Breast epithelium (tissue), 4 donors: ENCODE data around the gene MPST. TPM values are rescaled to one million over a fixed set of nuclear protein-coding genes. Genes with fewer than 3 reads are reported as not detected.

ENCODE experiments used
- DNase-seq, 2 donors: peaks; one replicate each; pipeline ENCODE4 v3.0.0-alpha.2; 2019; ENCODE audit warnings: low spot score in 2 of 2
- H3K27ac ChIP-seq, 2 donors: fragments of 200-600 bp; sonication (generic) in 1 of 2; one replicate each; pipeline ENCODE4 v1.5.1; 2016 to 2019; ENCODE audit warnings: mild to moderate bottlenecking in 1 of 2
- H3K27me3 ChIP-seq, 2 donors: fragments of 200-600 bp; sonication (generic) in 1 of 2; one replicate each; pipeline versions ENCODE4 v1.5.1 to v1.6.0; 2017 to 2019; ENCODE audit warnings: control low read depth in 1 of 2, mild to moderate bottlenecking in 1 of 2
- H3K36me3 ChIP-seq: fragments of 200-600 bp; one replicate; pipeline ENCODE4 v1.5.1; 2019
- H3K4me1 ChIP-seq, 2 donors: fragments of 200-600 bp; sonication (generic); one replicate each; pipeline ENCODE4 v1.5.1; 2016 to 2019; ENCODE audit warnings: control low read depth in 1 of 2
- H3K4me3 ChIP-seq, 3 donors: fragments of 200-600 bp; sonication (generic); 1 replicate in 2 of 3; 2 replicates in 1 of 3; pipeline ENCODE4 v1.5.1; 2016 to 2019; ENCODE audit warnings: mild to moderate bottlenecking in 3 of 3, moderate library complexity in 2 of 3
- H3K9me3 ChIP-seq, 2 donors: fragments of 200-600 bp; sonication (generic) in 1 of 2; one replicate each; pipeline ENCODE4 v1.5.1; 2016 to 2019; ENCODE audit warnings: control low read depth in 1 of 2
- POLR2A ChIP-seq: fragments of 450-650 bp; IDR thresholded peaks from one replicate; pipeline ENCODE4 v1.6.1; 2016; ENCODE audit warnings: antibody characterized with exemption, mild to moderate bottlenecking, moderate library complexity
- POLR2AphosphoS5 ChIP-seq, 3 donors: sonication (generic); formaldehyde crosslinking; IDR thresholded peaks; one replicate each; pipeline ENCODE4 v1.6.1; 2017; ENCODE audit warnings: antibody characterized with exemption in 3 of 3
- intact Hi-C: fragments of 100-400 bp; cut with DNase I; formaldehyde crosslinking; loops from one replicate; pipeline ENCODE4 v1.15.1; 2023; ENCODE audit warnings: low total_unique reads
- total RNA-seq, 3 donors: library from RNA; depleted of rRNA; stranded (reverse); fragments of >200 nt; gene quantifications; one replicate each; pipeline ENCODE4 v1.1.0, GENCODE V29; 2016
- TF ChIP-seq, protein P1 (sequence below), 3 donors: fragments of 450-650 bp; IDR thresholded peaks; one replicate each; pipeline ENCODE4 v1.5.1; 2016 to 2017; ENCODE audit warnings: antibody characterized with exemption in 3 of 3, mild to moderate bottlenecking in 3 of 3, moderate library complexity in 3 of 3

MPST gene
- total RNA-seq, 3 donors from 2014 or later, result 72.0 to 175 (median 113) TPM

DNA sequence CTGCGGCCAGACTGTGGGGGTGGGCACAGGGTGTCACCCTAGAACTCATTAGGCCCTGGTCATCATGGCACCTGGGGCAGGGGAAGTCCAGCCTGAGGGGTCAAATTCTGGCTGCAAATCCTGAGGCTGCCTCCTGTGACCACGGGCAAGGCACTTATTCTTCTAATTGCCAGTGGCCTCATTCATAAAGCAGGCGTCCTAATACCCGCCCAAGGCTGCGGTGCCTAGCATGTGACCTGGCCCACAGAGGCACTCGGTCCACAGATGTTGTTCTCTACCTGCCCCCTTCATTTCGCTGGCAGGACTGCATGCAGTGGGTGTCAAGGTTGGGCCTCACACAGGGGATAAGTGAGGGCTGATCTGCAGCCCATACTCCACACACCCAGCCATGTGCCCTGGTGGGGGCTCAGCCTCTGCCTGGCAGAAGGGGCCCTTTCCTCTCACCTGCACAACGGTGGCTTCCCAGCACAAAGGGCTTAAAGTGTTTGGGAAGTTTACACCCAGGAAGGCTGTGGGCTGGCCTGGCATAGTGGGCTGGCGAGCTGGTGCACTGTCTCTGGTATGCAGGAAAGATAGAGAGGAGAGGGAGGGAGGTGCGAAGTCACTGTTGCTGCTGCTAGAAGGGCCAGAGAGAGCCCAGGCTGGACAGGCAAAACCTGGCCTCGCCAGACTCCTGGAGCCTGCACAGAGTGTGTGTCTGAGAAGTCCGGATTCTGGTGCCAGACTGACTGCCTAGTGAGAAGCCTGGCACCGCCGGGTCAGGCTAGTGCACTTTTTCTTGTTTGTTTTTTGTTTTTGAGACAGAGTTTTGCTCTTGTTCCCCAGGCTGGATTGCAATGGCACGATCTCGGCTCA, 3.2 kb downstream of the MPST start:
- Histone ChIP-seq H3K36me3 (no peaks in the 10 kb centered on the region), H3K9me3 (no peaks in the 10 kb centered on the region), H3K4me1 (peaks cover 0 to 15% of the 10 kb centered on the region in 2 donors), H3K27me3 (no peaks in the 10 kb centered on the region), H3K27ac (no peak overlapping the region), H3K4me3 (no peak overlapping the region)
- intact Hi-C loops, result no loop called here
- DNase-seq, result no peak
- TF ChIP-seq POLR2A, result no peak
- TF ChIP-seq, protein P1, sequence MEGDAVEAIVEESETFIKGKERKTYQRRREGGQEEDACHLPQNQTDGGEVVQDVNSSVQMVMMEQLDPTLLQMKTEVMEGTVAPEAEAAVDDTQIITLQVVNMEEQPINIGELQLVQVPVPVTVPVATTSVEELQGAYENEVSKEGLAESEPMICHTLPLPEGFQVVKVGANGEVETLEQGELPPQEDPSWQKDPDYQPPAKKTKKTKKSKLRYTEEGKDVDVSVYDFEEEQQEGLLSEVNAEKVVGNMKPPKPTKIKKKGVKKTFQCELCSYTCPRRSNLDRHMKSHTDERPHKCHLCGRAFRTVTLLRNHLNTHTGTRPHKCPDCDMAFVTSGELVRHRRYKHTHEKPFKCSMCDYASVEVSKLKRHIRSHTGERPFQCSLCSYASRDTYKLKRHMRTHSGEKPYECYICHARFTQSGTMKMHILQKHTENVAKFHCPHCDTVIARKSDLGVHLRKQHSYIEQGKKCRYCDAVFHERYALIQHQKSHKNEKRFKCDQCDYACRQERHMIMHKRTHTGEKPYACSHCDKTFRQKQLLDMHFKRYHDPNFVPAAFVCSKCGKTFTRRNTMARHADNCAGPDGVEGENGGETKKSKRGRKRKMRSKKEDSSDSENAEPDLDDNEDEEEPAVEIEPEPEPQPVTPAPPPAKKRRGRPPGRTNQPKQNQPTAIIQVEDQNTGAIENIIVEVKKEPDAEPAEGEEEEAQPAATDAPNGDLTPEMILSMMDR (IDR thresholded peaks at IDR 0.05), result no peak

DNA sequence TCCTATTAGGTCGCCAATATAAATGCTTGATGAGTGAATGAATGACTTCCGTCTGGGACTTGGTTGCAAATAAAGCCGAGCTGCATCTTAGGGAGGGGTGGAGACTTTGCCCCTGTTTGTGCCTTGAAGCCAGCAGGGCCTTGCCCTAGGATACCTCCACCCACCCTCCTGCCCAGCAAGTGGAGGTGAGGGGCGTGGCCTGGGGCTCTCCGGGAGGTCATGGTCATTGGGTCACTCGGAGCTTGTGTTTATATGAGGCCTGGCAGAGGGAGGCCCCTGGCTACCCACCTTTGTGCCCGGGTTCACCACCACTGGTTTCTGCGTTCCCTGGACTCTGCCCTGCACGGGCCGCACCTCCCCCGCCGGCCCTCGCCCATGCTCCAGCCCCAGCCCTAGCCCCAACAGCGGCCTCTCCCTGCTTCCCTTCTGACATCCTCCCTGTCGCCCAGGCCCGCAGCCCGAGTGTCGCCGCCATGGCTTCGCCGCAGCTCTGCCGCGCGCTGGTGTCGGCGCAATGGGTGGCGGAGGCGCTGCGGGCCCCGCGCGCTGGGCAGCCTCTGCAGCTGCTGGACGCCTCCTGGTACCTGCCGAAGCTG, 4.3 kb downstream of the MPST start:
- intact Hi-C loops, result no loop called here
- TF ChIP-seq POLR2A, result no peak
- no peak for TF ChIP-seq POLR2AphosphoS5 (IDR thresholded peaks at IDR 0.05)
- TF ChIP-seq, protein P1 (IDR thresholded peaks at IDR 0.05), result no peak
- Histone ChIP-seq H3K4me3 (no peak overlapping the region), H3K36me3 (no peaks in the 10 kb centered on the region), H3K9me3 (no peaks in the 10 kb centered on the region), H3K27me3 (no peaks in the 10 kb centered on the region), H3K27ac (no peak overlapping the region), H3K4me1 (peaks cover 0 to 15% of the 10 kb centered on the region in 2 donors)
- DNase-seq, result no peak

DNA sequence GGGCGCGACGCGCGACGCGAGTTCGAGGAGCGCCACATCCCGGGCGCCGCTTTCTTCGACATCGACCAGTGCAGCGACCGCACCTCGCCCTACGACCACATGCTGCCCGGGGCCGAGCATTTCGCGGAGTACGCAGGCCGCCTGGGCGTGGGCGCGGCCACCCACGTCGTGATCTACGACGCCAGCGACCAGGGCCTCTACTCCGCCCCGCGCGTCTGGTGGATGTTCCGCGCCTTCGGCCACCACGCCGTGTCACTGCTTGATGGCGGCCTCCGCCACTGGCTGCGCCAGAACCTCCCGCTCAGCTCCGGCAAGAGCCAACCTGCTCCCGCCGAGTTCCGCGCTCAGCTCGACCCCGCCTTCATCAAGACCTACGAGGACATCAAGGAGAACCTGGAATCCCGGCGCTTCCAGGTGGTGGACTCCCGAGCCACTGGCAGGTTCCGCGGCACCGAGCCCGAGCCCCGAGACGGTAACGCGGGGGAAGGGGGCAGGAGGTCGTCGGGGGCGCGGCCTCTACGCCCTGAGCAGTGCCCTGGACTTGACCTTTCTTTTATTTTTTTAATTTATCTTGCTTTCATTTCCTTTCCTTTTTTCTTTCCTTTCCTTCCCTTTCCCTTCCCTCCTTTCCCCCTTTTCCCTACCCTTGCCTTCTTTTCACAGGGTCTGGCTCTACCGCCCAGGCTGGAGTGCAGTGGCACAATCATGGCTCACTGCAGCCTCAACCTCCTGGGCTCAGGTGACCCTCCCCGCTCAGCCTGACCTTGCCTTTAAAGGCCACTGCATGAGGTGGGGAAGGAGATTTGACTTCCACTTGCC, 5.0 kb downstream of the MPST start:
- DNase-seq, result no peak
- Histone ChIP-seq H3K4me3 (no peak overlapping the region), H3K27ac (no peak overlapping the region), H3K9me3 (no peaks in the 10 kb centered on the region), H3K36me3 (no peaks in the 10 kb centered on the region), H3K4me1 (peaks cover 0 to 15% of the 10 kb centered on the region in 2 donors), H3K27me3 (no peaks in the 10 kb centered on the region)
- intact Hi-C loops, result no loop called here
- no peak for TF ChIP-seq POLR2AphosphoS5 (IDR thresholded peaks at IDR 0.05)
- TF ChIP-seq POLR2A, result no peak
- TF ChIP-seq, protein P1 (IDR thresholded peaks at IDR 0.05), result no peak

DNA sequence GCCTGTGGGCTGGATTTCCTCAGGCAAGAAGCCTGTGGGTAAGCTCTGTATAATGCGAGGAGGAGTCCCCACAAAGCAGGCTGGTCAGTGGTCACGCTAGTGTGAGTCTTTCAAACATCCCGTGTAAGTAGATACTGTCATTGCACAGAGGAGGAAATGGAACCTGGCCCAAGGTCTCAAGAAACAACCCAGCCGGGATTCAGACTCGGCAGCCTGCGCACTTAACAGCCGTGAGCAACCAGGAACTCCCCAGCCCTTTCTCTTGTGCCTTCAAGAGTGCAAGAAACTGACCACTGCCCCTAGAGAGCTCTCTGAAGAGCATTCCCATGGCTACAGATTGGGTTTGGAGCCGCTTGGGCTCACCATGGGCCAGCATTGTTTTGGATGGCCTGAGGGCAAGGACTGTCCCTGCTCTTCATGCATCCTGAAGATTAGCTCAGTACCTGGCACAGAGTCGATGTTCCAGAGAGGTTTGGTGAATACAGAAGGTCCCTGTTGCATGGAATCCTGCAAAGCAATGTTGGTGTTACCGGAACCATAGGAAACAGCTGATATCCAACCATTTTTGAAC, 6.0 kb downstream of the MPST start:
- Histone ChIP-seq H3K4me1 (peaks cover 0 to 15% of the 10 kb centered on the region in 2 donors), H3K27ac (no peak overlapping the region), H3K4me3 (no peak overlapping the region), H3K27me3 (no peaks in the 10 kb centered on the region), H3K9me3 (no peaks in the 10 kb centered on the region), H3K36me3 (no peaks in the 10 kb centered on the region)
- DNase-seq, result no peak
- TF ChIP-seq, protein P1 (IDR thresholded peaks at IDR 0.05), result no peak
- TF ChIP-seq POLR2AphosphoS5 (IDR thresholded peaks at IDR 0.05) (no peak), POLR2A (no peak)
- intact Hi-C loops, result no loop called here
